Measurements from ENCODE around the gene CARHSP1. TPM values are rescaled to one million over a fixed set of nuclear protein-coding genes. Genes with fewer than 3 reads are reported as not detected.

Gene CARHSP1
- total and polyA plus RNA-seq, 5 donors, result 28.6 to 75.0 (median 36.0) TPM

GRCh38 chr16:8853611-8854010 lies 15.2 kb downstream of the CARHSP1 start:
- 95% methylated on average over 7 of the region's 7 CpGs for WGBS
- H3K4me3 ChIP-seq (ENCODE audit: low read length), result no peak overlapping the region
- H3K4me1 ChIP-seq (ENCODE audit: control insufficient read depth, insufficient read depth, low read length), result peaks cover 5% of the 10 kb centered on the region
- peak overlapping the region; percentile 20 for H3K27ac ChIP-seq (ENCODE audit: low read length)
- ATAC-seq (no peak), DNase-seq (peak in 2 of 3 donors; percentile 16 to 29)
- H3K9me3 ChIP-seq (ENCODE audit: control insufficient read depth, low read length), result no peaks in the 10 kb centered on the region
- no peaks in the 10 kb centered on the region for H3K27me3 ChIP-seq (ENCODE audit: control insufficient read depth, insufficient read depth)
- intact Hi-C loops (cut with DNase I), result no loop called here

- WGBS, result 68% methylated on average over 7 of the region's 7 CpGs
- DNase-seq (peak in 2 of 3 donors; percentile 31 to 33), ATAC-seq (no peak)
- Histone ChIP-seq H3K4me1 (ENCODE audit: control insufficient read depth, insufficient read depth, low read length) (peaks cover 5% of the 10 kb centered on the region), H3K27ac (ENCODE audit: low read length) (peak overlapping the region; percentile 20), H3K27me3 (ENCODE audit: control insufficient read depth, insufficient read depth) (no peaks in the 10 kb centered on the region), H3K9me3 (ENCODE audit: control insufficient read depth, low read length) (no peaks in the 10 kb centered on the region), H3K4me3 (ENCODE audit: low read length) (no peak overlapping the region)
- intact Hi-C loops (cut with DNase I), result no loop called here
These were observed 15.7 kb downstream of the CARHSP1 start for GRCh38 chr16:8853150-8853549.

GRCh38 chr16:8852534-8852933 lies 16.3 kb downstream of the CARHSP1 start:
- intact Hi-C loops (cut with DNase I), result no loop called here
- peak in 1 of 3 donors; percentile 9 for DNase-seq

GRCh38 chr16:8851761-8852403 lies 16.9 kb downstream of the CARHSP1 start:
- H3K4me1 ChIP-seq (ENCODE audit: control insufficient read depth, insufficient read depth, low read length), result peaks cover 5% of the 10 kb centered on the region
- no peaks in the 10 kb centered on the region for H3K9me3 ChIP-seq (ENCODE audit: control insufficient read depth, low read length)
- WGBS, result 92% methylated on average over 8 of the region's 8 CpGs
- H3K27ac ChIP-seq (ENCODE audit: low read length), result no peak overlapping the region
- ATAC-seq (no peak), DNase-seq (no peak)
- no peaks in the 10 kb centered on the region for H3K27me3 ChIP-seq (ENCODE audit: control insufficient read depth, insufficient read depth)
- intact Hi-C loops (cut with DNase I), result no loop called here
- H3K4me3 ChIP-seq (ENCODE audit: low read length), result no peak overlapping the region

More at GRCh38 chr16:8852534-8852933, 16.3 kb downstream of the CARHSP1 start:
- ATAC-seq, result no peak
- Histone ChIP-seq H3K9me3 (ENCODE audit: control insufficient read depth, low read length) (no peaks in the 10 kb centered on the region), H3K27me3 (ENCODE audit: control insufficient read depth, insufficient read depth) (no peaks in the 10 kb centered on the region), H3K4me3 (ENCODE audit: low read length) (no peak overlapping the region), H3K4me1 (ENCODE audit: control insufficient read depth, insufficient read depth, low read length) (peaks cover 5% of the 10 kb centered on the region), H3K27ac (ENCODE audit: low read length) (peak overlapping the region; percentile 13)
- WGBS, result 74% methylated on average over 8 of the region's 8 CpGs

GRCh38 chr16:8850279-8850885 lies 18.4 kb downstream of the CARHSP1 start:
- H3K4me3 ChIP-seq (ENCODE audit: low read length), result no peak overlapping the region
- H3K9me3 ChIP-seq (ENCODE audit: control insufficient read depth, low read length), result no peaks in the 10 kb centered on the region
- DNase-seq, result peak; percentile 72 to 81 (median 81)
- H3K27ac ChIP-seq (ENCODE audit: low read length), result peak overlapping the region; percentile 29
- H3K4me1 ChIP-seq (ENCODE audit: control insufficient read depth, insufficient read depth, low read length), result peaks cover 8% of the 10 kb centered on the region
- peak; percentile 78 to 92 for ATAC-seq
- H3K27me3 ChIP-seq (ENCODE audit: control insufficient read depth, insufficient read depth), result no peaks in the 10 kb centered on the region
- 31% methylated on average over 11 of the region's 11 CpGs for WGBS
- intact Hi-C loops (cut with DNase I), result no loop called here

GRCh38 chr16:8849411-8850011 lies 19.3 kb downstream of the CARHSP1 start:
- intact Hi-C loops (cut with DNase I), result no loop called here
- H3K4me3 ChIP-seq (ENCODE audit: low read length), result no peak overlapping the region
- H3K27ac ChIP-seq (ENCODE audit: low read length), result no peak overlapping the region
- no peaks in the 10 kb centered on the region for H3K27me3 ChIP-seq (ENCODE audit: control insufficient read depth, insufficient read depth)
- H3K9me3 ChIP-seq (ENCODE audit: control insufficient read depth, low read length), result no peaks in the 10 kb centered on the region
- H3K4me1 ChIP-seq (ENCODE audit: control insufficient read depth, insufficient read depth, low read length), result peaks cover 8% of the 10 kb centered on the region
- 84% methylated on average over 19 of the region's 19 CpGs for WGBS
- DNase-seq (peak in 2 of 3 donors; percentile 12 to 50), ATAC-seq (no peak)

GRCh38 chr16:8848939-8849391 lies 19.8 kb downstream of the CARHSP1 start:
- no peaks in the 10 kb centered on the region for H3K27me3 ChIP-seq (ENCODE audit: control insufficient read depth, insufficient read depth)
- no peak overlapping the region for H3K4me3 ChIP-seq (ENCODE audit: low read length)
- intact Hi-C loops (cut with DNase I), result no loop called here
- ATAC-seq, result no peak
- peak in 1 of 3 donors; percentile 15 for DNase-seq
- peaks cover 8% of the 10 kb centered on the region for H3K4me1 ChIP-seq (ENCODE audit: control insufficient read depth, insufficient read depth, low read length)
- no peak overlapping the region for H3K27ac ChIP-seq (ENCODE audit: low read length)
- H3K9me3 ChIP-seq (ENCODE audit: control insufficient read depth, low read length), result no peaks in the 10 kb centered on the region
- WGBS, result 78% methylated on average over 8 of the region's 8 CpGs

- intact Hi-C loops (cut with DNase I), result no loop called here
- Histone ChIP-seq H3K9me3 (ENCODE audit: control insufficient read depth, low read length) (no peaks in the 10 kb centered on the region), H3K27ac (ENCODE audit: low read length) (no peak overlapping the region), H3K4me1 (ENCODE audit: control insufficient read depth, insufficient read depth, low read length) (peaks cover 8% of the 10 kb centered on the region), H3K27me3 (ENCODE audit: control insufficient read depth, insufficient read depth) (no peaks in the 10 kb centered on the region), H3K4me3 (ENCODE audit: low read length) (no peak overlapping the region)
- WGBS, result 83% methylated on average over 26 of the region's 26 CpGs
- peak in 2 of 3 donors; percentile 45 to 56 for DNase-seq
- ATAC-seq, result no peak
These were observed 20.4 kb downstream of the CARHSP1 start for GRCh38 chr16:8848231-8848938.

GRCh38 chr16:8847623-8848022 lies 21.2 kb downstream of the CARHSP1 start:
- intact Hi-C loops (cut with DNase I), result no loop called here
- H3K27ac ChIP-seq (ENCODE audit: low read length), result no peak overlapping the region
- H3K27me3 ChIP-seq (ENCODE audit: control insufficient read depth, insufficient read depth), result no peaks in the 10 kb centered on the region
- DNase-seq, result peak in 2 of 3 donors; percentile 59 to 60
- WGBS, result 85% methylated on average over 15 of the region's 15 CpGs
- peaks cover 6% of the 10 kb centered on the region for H3K4me1 ChIP-seq (ENCODE audit: control insufficient read depth, insufficient read depth, low read length)
- H3K4me3 ChIP-seq (ENCODE audit: low read length), result no peak overlapping the region
- H3K9me3 ChIP-seq (ENCODE audit: control insufficient read depth, low read length), result no peaks in the 10 kb centered on the region
- ATAC-seq, result peak in 1 of 2 donors; percentile 5

GRCh38 chr16:8847145-8847544 lies 21.7 kb downstream of the CARHSP1 start:
- H3K27me3 ChIP-seq (ENCODE audit: control insufficient read depth, insufficient read depth), result no peaks in the 10 kb centered on the region
- peaks cover 6% of the 10 kb centered on the region for H3K4me1 ChIP-seq (ENCODE audit: control insufficient read depth, insufficient read depth, low read length)
- intact Hi-C loops (cut with DNase I), result no loop called here
- DNase-seq, result peak in 2 of 3 donors; percentile 49 to 52
- no peaks in the 10 kb centered on the region for H3K9me3 ChIP-seq (ENCODE audit: control insufficient read depth, low read length)
- no peak for ATAC-seq
- H3K4me3 ChIP-seq (ENCODE audit: low read length), result no peak overlapping the region
- no peak overlapping the region for H3K27ac ChIP-seq (ENCODE audit: low read length)
- 75% methylated on average over 13 of the region's 13 CpGs for WGBS

Measured in right cardiac atrium (tissue), 5 donors.